A549 (cell line): ENCODE measurements around the gene MAP3K5.

ENCODE experiments used
- CEBPB ChIP-seq, 2 experiments: fragments of >200 bp in 1 of 2; sonication (Bioruptor Twin) in 1 of 2; formaldehyde crosslinking in 1 of 2; IDR thresholded peaks; 2 replicates each; pipeline ENCODE4 v1.6.1; 2012 to 2016
- CTCF ChIP-seq: fragments of >200 bp; sonication (Bioruptor Twin); formaldehyde crosslinking; IDR thresholded peaks from 3 replicates; pipeline ENCODE4 v1.5.1; 2016
- EHMT2 ChIP-seq: fragments of 200-600 bp; sonication (generic); IDR thresholded peaks from 2 replicates; pipeline ENCODE4 v1.6.1; 2016; ENCODE audit warnings: antibody characterized with exemption, low read depth, mild to moderate bottlenecking, moderate library complexity
- EP300 ChIP-seq, 2 experiments: fragments of >200 bp; sonication (Bioruptor Twin); formaldehyde crosslinking; IDR thresholded peaks; 2 replicates in 1 of 2; 3 replicates in 1 of 2; pipeline ENCODE4 v1.6.1; 2016 to 2017
- FOXS1 ChIP-seq: fragments of 250-450 bp; sonication (Bioruptor Pico); IDR thresholded peaks from 2 replicates; pipeline ENCODE4 v1.5.0; 2020; ENCODE audit warnings: mild to moderate bottlenecking, moderate library complexity
- GATA3 ChIP-seq: IDR thresholded peaks from 2 replicates; pipeline ENCODE4 v1.6.1; 2012; ENCODE audit warnings: borderline replicate concordance
- KDM1A ChIP-seq: fragments of 200-600 bp; sonication (generic); IDR thresholded peaks from 2 replicates; pipeline ENCODE4 v1.6.1; 2016; ENCODE audit warnings: low read depth, mild to moderate bottlenecking
- MAX ChIP-seq: IDR thresholded peaks from 2 replicates; pipeline ENCODE4 v1.6.1; 2012
- MYC ChIP-seq: IDR thresholded peaks from 2 replicates; pipeline ENCODE4 v1.6.1; 2012; ENCODE audit warnings: mild to moderate bottlenecking, inconsistent platforms, low read length, improper control_type of control experiment, borderline replicate concordance
- PBX3 ChIP-seq: IDR thresholded peaks from 2 replicates; pipeline ENCODE4 v1.6.1; 2012
- POLR2A ChIP-seq: IDR thresholded peaks from 2 replicates; pipeline ENCODE4 v1.6.1; 2012; ENCODE audit warnings: mild to moderate bottlenecking, low read length
- RCOR1 ChIP-seq: fragments of 150-350 bp; IDR thresholded peaks from 2 replicates; pipeline ENCODE4 v1.6.1; 2014; ENCODE audit warnings: antibody characterized with exemption, low read length, low read depth
- SMC3 ChIP-seq: fragments of >200 bp; sonication (Bioruptor Twin); formaldehyde crosslinking; IDR thresholded peaks from 3 replicates; pipeline ENCODE4 v1.6.1; 2018; ENCODE audit warnings: inconsistent platforms
- SREBF2 ChIP-seq: fragments of 450-650 bp; IDR thresholded peaks from 2 replicates; pipeline ENCODE4 v1.6.1; 2014; ENCODE audit warnings: mild to moderate bottlenecking, moderate library complexity

- no peak for TF ChIP-seq SMC3
- no peak for TF ChIP-seq CTCF
- TF ChIP-seq POLR2A = no peak
- no peak for TF ChIP-seq SREBF2
- TF ChIP-seq FOXS1 (CRISPR knock-in tag) = no peak
- no peak for TF ChIP-seq MAX
- no peak for TF ChIP-seq PBX3
- no peak for TF ChIP-seq GATA3
- TF ChIP-seq KDM1A = no peak
- TF ChIP-seq RCOR1 = no peak
- TF ChIP-seq EHMT2 = no peak
- no peak for TF ChIP-seq EP300 (IDR thresholded peaks at IDR 0.05)
- no peak for TF ChIP-seq CEBPB (IDR thresholded peaks at IDR 0.05)
- no peak for TF ChIP-seq MYC
Observed at GRCh38 chr6:136737374-136737844, 54.9 kb downstream of the MAP3K5 start.
